ENCODE results near the gene PPOX. TPM values are rescaled to one million over a fixed set of nuclear protein-coding genes. Genes with fewer than 3 reads are reported as not detected.
A peak's percentile ranks its signal among the peaks of the same experiment; 100 is the strongest.

The PPOX gene
- total RNA-seq, 2 donors from 2014 or later: 13.4 to 14.3 TPM

GRCh38 chr1:161157867-161158266 is 8.4 kb upstream of the PPOX start:
- intact Hi-C loops (cut with DNase I): no loop called here
- no peak for TF ChIP-seq CTCF (IDR thresholded peaks at IDR 0.05)
- Histone ChIP-seq H3K27me3 (no peaks in the 10 kb centered on the region), H3K4me1 (peaks cover 18% of the 10 kb centered on the region), H3K36me3 (no peaks in the 10 kb centered on the region), H3K9me3 (no peaks in the 10 kb centered on the region), H3K9ac (ENCODE audit: low read depth in 2 of 2, low read length in 2 of 2) (no peak overlapping the region), H3K4me3 (no peak overlapping the region), H3K27ac (no peak overlapping the region)
- DNase-seq: no peak

GRCh38 chr1:161158316-161159010 is 7.8 kb upstream of the PPOX start:
- peaks cover 18% of the 10 kb centered on the region for H3K4me1 ChIP-seq
- peak overlapping the region; percentile 85 for H3K9ac ChIP-seq (ENCODE audit: low read depth in 2 of 2, low read length in 2 of 2)
- intact Hi-C loops (cut with DNase I): no loop called here
- TF ChIP-seq CTCF (IDR thresholded peaks at IDR 0.05): no peak
- DNase-seq: no peak
- no peaks in the 10 kb centered on the region for H3K36me3 ChIP-seq
- H3K4me3 ChIP-seq: peak overlapping the region; percentile 95
- H3K9me3 ChIP-seq: no peaks in the 10 kb centered on the region
- H3K27ac ChIP-seq: peak overlapping the region; percentile 69
- H3K27me3 ChIP-seq: no peaks in the 10 kb centered on the region

- Histone ChIP-seq H3K4me3 (peak within 1 kb of the TSS; percentile 95), H3K27me3 (no peaks in the 10 kb centered on the region), H3K36me3 (no peaks in the 10 kb centered on the region), H3K4me1 (peaks cover 18% of the 10 kb centered on the region), H3K27ac (peak within 1 kb of the TSS; percentile 69), H3K9ac (ENCODE audit: low read depth in 2 of 2, low read length in 2 of 2) (peak within 1 kb of the TSS; percentile 85), H3K9me3 (no peaks in the 10 kb centered on the region)
- no peak for TF ChIP-seq CTCF (IDR thresholded peaks at IDR 0.05)
- intact Hi-C loops (cut with DNase I): no loop called here
- peak; percentile 94 for DNase-seq
Observed at GRCh38 chr1:161159087-161159912, 6.9 kb upstream of the PPOX start, which contains the start of gene USP21. TSS of gene USP21 (plus strand) at chr1:161159500. CDS start at chr1:161160641, 1,141 bp downstream.

GRCh38 chr1:161159913-161160243 is 6.3 kb upstream of the PPOX start:
- Histone ChIP-seq H3K4me3 (peak overlapping the region; percentile 95), H3K9me3 (no peaks in the 10 kb centered on the region), H3K9ac (ENCODE audit: low read depth in 2 of 2, low read length in 2 of 2) (peak overlapping the region; percentile 85), H3K27me3 (no peaks in the 10 kb centered on the region), H3K36me3 (no peaks in the 10 kb centered on the region), H3K27ac (peak overlapping the region; percentile 69), H3K4me1 (peaks cover 14% of the 10 kb centered on the region)
- no peak for DNase-seq
- intact Hi-C loops (cut with DNase I): no loop called here
- no peak for TF ChIP-seq CTCF (IDR thresholded peaks at IDR 0.05)

GRCh38 chr1:161160671-161161145 is 5.5 kb upstream of the PPOX start:
- intact Hi-C loops (cut with DNase I): no loop called here
- no peak for DNase-seq

More at GRCh38 chr1:161160671-161161145, 5.5 kb upstream of the PPOX start:
- TF ChIP-seq CTCF (IDR thresholded peaks at IDR 0.05): no peak
- H3K27me3 ChIP-seq: no peaks in the 10 kb centered on the region
- peak overlapping the region in 1 of 2 donors; percentile 85 for H3K9ac ChIP-seq (ENCODE audit: low read depth in 2 of 2, low read length in 2 of 2)
- H3K9me3 ChIP-seq: no peaks in the 10 kb centered on the region
- H3K36me3 ChIP-seq: no peaks in the 10 kb centered on the region
- peaks cover 14% of the 10 kb centered on the region for H3K4me1 ChIP-seq
- H3K4me3 ChIP-seq: peak overlapping the region; percentile 95
- no peak overlapping the region for H3K27ac ChIP-seq
